Epithelial cell of prostate (primary cell): ENCODE results near the gene MSMP.

ENCODE experiments used
- DNase-seq: peaks from one replicate; pipeline ENCODE4 v3.0.0-alpha.2; 2011; ENCODE audit warnings: low read depth, low spot score
- H3K27ac ChIP-seq: fragments of 450-650 bp; 2 replicates; pipeline ENCODE4 v1.5.1; 2017; ENCODE audit warnings: mild to moderate bottlenecking

The MSMP gene

GRCh38 chr9:35754264-35754663 lies at the start of gene MSMP:
TSS of gene MSMP (minus strand) at chr9:35754276. CDS start at chr9:35754129, 147 bp downstream.
- no peak within 1 kb of the TSS for H3K27ac ChIP-seq
- DNase-seq: no peak

GRCh38 chr9:35801328-35802128 lies 47.5 kb upstream of the MSMP start:
- DNase-seq: no peak
- H3K27ac ChIP-seq: no peak overlapping the region

GRCh38 chr9:35800530-35800929 lies 46.5 kb upstream of the MSMP start:
- DNase-seq: no peak
- no peak overlapping the region for H3K27ac ChIP-seq

GRCh38 chr9:35798658-35799374 lies 44.7 kb upstream of the MSMP start:
- H3K27ac ChIP-seq: peak overlapping the region; percentile 68
- peak; percentile 98 for DNase-seq

GRCh38 chr9:35797311-35798109 lies 43.4 kb upstream of the MSMP start:
- DNase-seq: no peak
- H3K27ac ChIP-seq: peak overlapping the region; percentile 68

GRCh38 chr9:35795695-35796094 lies 41.6 kb upstream of the MSMP start:
- no peak for DNase-seq
- peak overlapping the region; percentile 68 for H3K27ac ChIP-seq

- no peak overlapping the region for H3K27ac ChIP-seq
- no peak for DNase-seq
Observed at GRCh38 chr9:35793461-35793860, 39.4 kb upstream of the MSMP start.

GRCh38 chr9:35792826-35793225 lies 38.8 kb upstream of the MSMP start:
- DNase-seq: no peak

GRCh38 chr9:35792024-35792813 lies 38.1 kb upstream of the MSMP start:
- H3K27ac ChIP-seq: no peak overlapping the region

More at GRCh38 chr9:35792826-35793225, 38.8 kb upstream of the MSMP start:
- no peak overlapping the region for H3K27ac ChIP-seq

GRCh38 chr9:35791297-35791921 lies 37.3 kb upstream of the MSMP start, which contains the start of gene NPR2:
TSS of gene NPR2 (plus strand) at chr9:35791591. CDS start at chr9:35792409, 818 bp downstream.
- DNase-seq: no peak
- no peak within 1 kb of the TSS for H3K27ac ChIP-seq

More at GRCh38 chr9:35792024-35792813, 38.1 kb upstream of the MSMP start:
- no peak for DNase-seq

GRCh38 chr9:35790385-35791296 lies 36.6 kb upstream of the MSMP start:
- H3K27ac ChIP-seq: no peak overlapping the region
- peak; percentile 20 for DNase-seq

GRCh38 chr9:35790025-35790384 lies 35.9 kb upstream of the MSMP start:
- DNase-seq: no peak

GRCh38 chr9:35789541-35789940 lies 35.5 kb upstream of the MSMP start:
- no peak for DNase-seq
- H3K27ac ChIP-seq: no peak overlapping the region

More at GRCh38 chr9:35790025-35790384, 35.9 kb upstream of the MSMP start:
- H3K27ac ChIP-seq: no peak overlapping the region

GRCh38 chr9:35783418-35783817 lies 29.3 kb upstream of the MSMP start:
- no peak for DNase-seq
- H3K27ac ChIP-seq: no peak overlapping the region

- H3K27ac ChIP-seq: no peak overlapping the region
- DNase-seq: no peak
Observed at GRCh38 chr9:35781066-35781465, 27.0 kb upstream of the MSMP start.

- DNase-seq: no peak
- H3K27ac ChIP-seq: no peak overlapping the region
Observed at GRCh38 chr9:35778496-35778895, 24.4 kb upstream of the MSMP start.

GRCh38 chr9:35776018-35776417 lies 21.9 kb upstream of the MSMP start:
- DNase-seq: no peak
- no peak overlapping the region for H3K27ac ChIP-seq

- DNase-seq: no peak
Observed at GRCh38 chr9:35774907-35775635, 21.0 kb upstream of the MSMP start.

More at GRCh38 chr9:35774907-35775635, 21.0 kb upstream of the MSMP start:
- H3K27ac ChIP-seq: no peak overlapping the region
